22Rv1 (cell line): Measurements from ENCODE around the gene MEX3A.

Source experiments
- ZFX ChIP-seq: fragments of 450-650 bp; IDR thresholded peaks from 2 replicates; pipeline ENCODE4 v1.6.1; 2017; ENCODE audit warnings: antibody characterized with exemption, borderline replicate concordance
- TF ChIP-seq, protein P1 (sequence below): fragments of 450-650 bp; IDR thresholded peaks from 2 replicates; pipeline ENCODE4 v1.5.1; 2017; ENCODE audit warnings: mild to moderate bottlenecking

- TF ChIP-seq, protein P1, sequence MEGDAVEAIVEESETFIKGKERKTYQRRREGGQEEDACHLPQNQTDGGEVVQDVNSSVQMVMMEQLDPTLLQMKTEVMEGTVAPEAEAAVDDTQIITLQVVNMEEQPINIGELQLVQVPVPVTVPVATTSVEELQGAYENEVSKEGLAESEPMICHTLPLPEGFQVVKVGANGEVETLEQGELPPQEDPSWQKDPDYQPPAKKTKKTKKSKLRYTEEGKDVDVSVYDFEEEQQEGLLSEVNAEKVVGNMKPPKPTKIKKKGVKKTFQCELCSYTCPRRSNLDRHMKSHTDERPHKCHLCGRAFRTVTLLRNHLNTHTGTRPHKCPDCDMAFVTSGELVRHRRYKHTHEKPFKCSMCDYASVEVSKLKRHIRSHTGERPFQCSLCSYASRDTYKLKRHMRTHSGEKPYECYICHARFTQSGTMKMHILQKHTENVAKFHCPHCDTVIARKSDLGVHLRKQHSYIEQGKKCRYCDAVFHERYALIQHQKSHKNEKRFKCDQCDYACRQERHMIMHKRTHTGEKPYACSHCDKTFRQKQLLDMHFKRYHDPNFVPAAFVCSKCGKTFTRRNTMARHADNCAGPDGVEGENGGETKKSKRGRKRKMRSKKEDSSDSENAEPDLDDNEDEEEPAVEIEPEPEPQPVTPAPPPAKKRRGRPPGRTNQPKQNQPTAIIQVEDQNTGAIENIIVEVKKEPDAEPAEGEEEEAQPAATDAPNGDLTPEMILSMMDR = no peak
- TF ChIP-seq ZFX = no peak
Observed at GRCh38 chr1:156121457-156121856, 39.2 kb upstream of the MEX3A start.
